ENCODE data around the gene HSPBAP1.

The HSPBAP1 gene

DNA sequence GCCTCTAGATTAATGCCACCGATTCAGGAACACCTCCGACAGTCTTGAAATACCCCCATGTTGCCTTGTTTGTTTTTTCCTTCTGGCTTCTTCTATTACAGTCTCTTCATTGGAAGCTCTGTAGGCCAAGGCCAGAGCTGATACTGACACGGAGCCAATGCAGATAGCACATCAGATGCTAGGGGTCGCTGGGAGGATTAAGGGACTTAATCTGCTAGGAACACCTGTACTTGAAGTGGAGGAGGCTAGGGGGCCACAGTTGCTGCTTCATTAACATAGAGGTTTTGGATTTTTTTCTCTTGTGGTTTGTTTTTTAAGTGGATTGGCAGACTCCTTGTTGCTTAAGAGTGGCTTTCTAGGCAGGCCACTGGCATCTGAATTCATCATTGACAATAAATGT, 63.4 kb downstream of the HSPBAP1 start:
- H3K27ac ChIP-seq = no peak overlapping the region
- TF ChIP-seq ZFX (IDR thresholded peaks at IDR 0.05) = no peak
- TF ChIP-seq, protein P1, sequence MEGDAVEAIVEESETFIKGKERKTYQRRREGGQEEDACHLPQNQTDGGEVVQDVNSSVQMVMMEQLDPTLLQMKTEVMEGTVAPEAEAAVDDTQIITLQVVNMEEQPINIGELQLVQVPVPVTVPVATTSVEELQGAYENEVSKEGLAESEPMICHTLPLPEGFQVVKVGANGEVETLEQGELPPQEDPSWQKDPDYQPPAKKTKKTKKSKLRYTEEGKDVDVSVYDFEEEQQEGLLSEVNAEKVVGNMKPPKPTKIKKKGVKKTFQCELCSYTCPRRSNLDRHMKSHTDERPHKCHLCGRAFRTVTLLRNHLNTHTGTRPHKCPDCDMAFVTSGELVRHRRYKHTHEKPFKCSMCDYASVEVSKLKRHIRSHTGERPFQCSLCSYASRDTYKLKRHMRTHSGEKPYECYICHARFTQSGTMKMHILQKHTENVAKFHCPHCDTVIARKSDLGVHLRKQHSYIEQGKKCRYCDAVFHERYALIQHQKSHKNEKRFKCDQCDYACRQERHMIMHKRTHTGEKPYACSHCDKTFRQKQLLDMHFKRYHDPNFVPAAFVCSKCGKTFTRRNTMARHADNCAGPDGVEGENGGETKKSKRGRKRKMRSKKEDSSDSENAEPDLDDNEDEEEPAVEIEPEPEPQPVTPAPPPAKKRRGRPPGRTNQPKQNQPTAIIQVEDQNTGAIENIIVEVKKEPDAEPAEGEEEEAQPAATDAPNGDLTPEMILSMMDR (conservative IDR thresholded peaks at IDR 0.05) = no peak

DNA sequence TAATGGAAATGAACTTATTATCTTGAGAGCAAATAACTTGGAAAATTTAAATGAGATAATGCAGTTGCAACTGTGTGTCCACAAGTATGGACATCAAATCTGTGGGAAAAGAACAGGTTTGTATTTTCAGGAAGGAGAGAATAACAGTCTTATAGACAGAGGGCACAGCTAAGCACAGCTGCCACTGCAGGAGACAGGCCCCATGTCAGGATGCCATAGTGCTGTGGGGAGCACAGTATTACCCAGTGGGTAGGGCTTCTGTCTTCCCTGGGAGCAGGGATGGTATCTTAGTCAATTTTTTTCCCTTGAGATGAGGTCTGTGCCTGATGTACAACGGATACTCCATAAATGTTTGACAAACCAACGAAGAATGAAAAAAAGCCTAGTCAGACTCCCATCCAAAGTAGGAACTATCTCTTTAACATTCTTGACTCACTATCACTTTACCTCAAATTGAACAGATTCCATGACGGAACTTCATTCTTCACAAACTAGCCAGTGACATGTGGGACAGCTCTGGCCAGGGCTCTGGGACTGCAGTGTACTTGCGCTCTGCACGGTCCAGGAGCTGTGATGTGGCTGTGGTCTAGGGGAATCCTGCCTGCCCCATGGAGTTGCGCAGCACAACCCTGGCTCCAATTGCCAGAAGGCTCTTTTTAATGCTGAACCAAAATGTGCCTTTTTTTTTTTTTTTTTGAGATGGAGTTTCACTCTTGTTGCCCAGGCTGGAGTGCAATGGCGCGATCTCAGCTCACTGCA, 64.7 kb downstream of the HSPBAP1 start:
- TF ChIP-seq, protein P1 (conservative IDR thresholded peaks at IDR 0.05) = no peak
- TF ChIP-seq ZFX (IDR thresholded peaks at IDR 0.05) = no peak
- no peak overlapping the region for H3K27ac ChIP-seq

DNA sequence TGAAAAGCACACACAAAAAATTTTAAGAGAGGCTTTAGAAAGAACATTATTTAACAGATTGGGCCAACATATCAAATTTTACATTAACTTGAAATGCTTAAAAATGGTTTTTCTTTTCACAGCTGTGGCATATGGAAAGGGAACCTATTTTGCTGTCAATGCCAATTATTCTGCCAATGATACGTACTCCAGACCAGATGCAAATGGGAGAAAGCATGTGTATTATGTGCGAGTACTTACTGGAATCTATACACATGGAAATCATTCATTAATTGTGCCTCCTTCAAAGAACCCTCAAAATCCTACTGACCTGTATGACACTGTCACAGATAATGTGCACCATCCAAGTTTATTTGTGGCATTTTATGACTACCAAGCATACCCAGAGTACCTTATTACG, 65.4 kb downstream of the HSPBAP1 start:
- H3K27ac ChIP-seq = no peak overlapping the region
- TF ChIP-seq, protein P1 (conservative IDR thresholded peaks at IDR 0.05) = no peak
- no peak for TF ChIP-seq ZFX (IDR thresholded peaks at IDR 0.05)

DNA sequence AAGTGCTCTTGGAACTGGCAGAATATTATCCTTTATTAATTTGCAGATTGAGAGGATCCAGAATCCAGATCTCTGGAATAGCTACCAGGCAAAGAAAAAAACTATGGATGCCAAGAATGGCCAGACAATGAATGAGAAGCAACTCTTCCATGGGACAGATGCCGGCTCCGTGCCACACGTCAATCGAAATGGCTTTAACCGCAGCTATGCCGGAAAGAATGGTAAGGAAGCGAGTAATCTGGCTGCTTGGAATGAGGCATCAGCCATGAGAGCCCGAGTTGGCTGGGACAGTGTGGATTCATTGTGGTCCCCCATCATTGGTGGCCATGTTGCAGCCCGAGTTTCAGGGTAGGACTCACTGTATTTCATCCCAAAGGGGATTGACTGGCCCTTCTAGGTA, 65.9 kb downstream of the HSPBAP1 start:
- H3K27ac ChIP-seq = no peak overlapping the region

DNA sequence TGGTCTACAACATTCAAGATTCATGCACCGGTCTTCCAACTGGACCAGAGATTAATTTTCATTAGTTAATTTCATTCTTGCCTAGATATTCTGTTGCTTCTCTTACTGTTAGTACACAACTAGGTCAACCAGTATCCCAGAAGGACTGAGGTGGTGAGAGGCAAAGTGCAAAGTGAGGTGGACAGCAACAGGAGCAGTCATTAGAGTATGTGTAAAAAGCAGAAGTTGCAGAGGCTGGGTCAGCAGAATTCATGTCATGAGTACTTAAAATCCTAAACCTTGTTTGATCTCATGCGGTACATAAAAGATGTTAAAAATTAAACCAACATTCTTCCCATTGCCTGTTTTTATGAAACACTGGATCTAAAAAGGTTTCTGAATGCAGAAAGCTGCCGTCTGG, 66.3 kb downstream of the HSPBAP1 start:
- TF ChIP-seq, protein P1 (conservative IDR thresholded peaks at IDR 0.05) = no peak
- TF ChIP-seq ZFX (IDR thresholded peaks at IDR 0.05) = no peak
- no peak overlapping the region for H3K27ac ChIP-seq

More for the DNA sequence above, 65.9 kb downstream of the HSPBAP1 start:
- TF ChIP-seq ZFX (IDR thresholded peaks at IDR 0.05) = no peak
- TF ChIP-seq, protein P1 (conservative IDR thresholded peaks at IDR 0.05) = no peak

DNA sequence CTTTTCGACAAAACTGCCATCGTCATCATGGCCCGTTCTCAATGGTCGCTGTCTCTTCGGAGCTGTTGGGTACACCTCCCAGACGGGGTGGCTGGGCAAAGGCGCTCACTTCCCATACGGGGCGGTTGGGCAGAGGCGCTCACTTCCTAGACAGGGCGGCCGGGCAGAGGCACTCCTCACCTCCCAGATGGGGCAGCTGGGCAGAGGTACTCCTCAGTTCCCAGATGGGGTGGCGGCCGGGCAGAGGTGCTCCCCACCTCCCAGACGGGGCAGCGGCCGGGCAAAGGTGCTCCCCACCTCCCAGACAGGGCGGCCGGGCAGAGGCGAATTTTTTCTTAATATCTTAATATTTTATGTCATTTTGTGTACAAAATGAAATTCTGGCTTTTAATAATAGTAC, 68.5 kb downstream of the HSPBAP1 start:
- H3K27ac ChIP-seq = no peak overlapping the region
- no peak for TF ChIP-seq ZFX (IDR thresholded peaks at IDR 0.05)
- TF ChIP-seq, protein P1 (conservative IDR thresholded peaks at IDR 0.05) = no peak

DNA sequence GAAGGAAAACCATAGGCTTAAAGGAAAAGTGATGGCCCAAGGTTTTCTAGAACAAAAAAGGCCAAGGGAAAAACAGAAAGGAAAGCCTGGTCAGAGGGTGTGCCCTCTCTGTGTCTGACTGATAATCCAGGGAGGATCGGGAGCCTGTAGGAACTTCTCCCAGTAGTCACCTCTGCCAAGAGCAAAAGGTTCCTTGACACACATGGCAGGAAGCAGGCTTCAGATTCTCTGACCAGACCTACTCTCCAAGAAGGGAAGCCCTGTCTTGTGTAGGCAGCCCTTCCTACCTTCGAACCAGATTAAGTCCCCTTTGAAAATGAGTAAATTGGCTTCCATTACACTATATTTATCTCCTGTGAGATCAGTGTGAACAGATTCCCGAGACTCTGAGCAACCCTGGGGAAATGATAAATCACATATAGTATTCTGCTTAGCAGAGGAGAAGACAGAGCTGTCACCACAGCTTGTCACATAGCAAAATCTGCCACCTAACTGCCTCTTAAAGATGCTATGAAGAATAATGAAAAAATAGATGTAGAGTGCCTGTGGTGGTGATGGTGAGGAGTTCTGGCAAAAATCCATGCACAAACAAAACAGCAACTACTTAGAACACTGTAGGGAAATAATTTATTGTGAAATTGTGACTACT, 74.2 kb downstream of the HSPBAP1 start:
- TF ChIP-seq, protein P1 (conservative IDR thresholded peaks at IDR 0.05) = no peak
- no peak for TF ChIP-seq ZFX (IDR thresholded peaks at IDR 0.05)
- no peak overlapping the region for H3K27ac ChIP-seq

Measured in C4-2B (cell line).